ENCODE data around the gene LDLRAD4.

Gene LDLRAD4

DNA sequence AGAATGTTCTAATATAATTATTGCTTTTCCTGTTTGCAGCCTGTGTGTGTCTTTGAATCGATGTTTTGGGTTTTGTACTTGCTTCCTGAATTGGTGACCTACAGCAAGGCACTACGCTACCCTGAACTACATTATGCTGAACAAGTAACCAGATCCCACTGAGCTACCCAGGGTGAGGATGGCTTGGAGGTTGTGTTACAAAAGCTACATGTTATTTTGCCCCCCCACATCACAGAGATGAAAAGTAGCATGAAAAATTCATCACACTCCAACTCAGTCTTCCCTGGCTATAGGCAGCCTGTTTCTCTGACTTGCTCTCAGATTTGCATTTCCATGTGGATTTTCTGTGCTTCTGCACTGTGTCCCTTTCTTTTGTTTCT is 162.1 kb downstream of the LDLRAD4 start:
- Histone ChIP-seq H4K20me1 (peaks cover 0 to 43% (median 5%) of the 10 kb centered on the region in 11 experiments; a peak in 8 of 22 replicates), H3K4me2 (peak overlapping the region; percentile 82 to 98 (median 85)), H3K27ac (peak overlapping the region in 9 of 11 experiments; percentile 57 to 93 (median 74); a peak in 11 of 22 replicates), H3K4me3 (no peak overlapping the region), H3K9ac (peak overlapping the region in 3 of 11 experiments; percentile 66 to 84 (median 71); a peak in 2 of 22 replicates), H3K4me1 (peaks cover 76 to 90% (median 83%) of the 10 kb centered on the region in 10 experiments), H3K36me3 (0 out of 22 replicates have a peak, but pooled peaks cover 0 to 3% (median 0%) of the 10 kb centered on the region in 11 experiments), H3K27me3 (peaks cover 0 to 8% (median 0%) of the 10 kb centered on the region in 11 experiments; a peak in 2 of 22 replicates), H3K9me3 (replicated peaks in 1 of 11) (no peaks in the 10 kb centered on the region)
- no peak for TF ChIP-seq Cebpa-rat (IDR thresholded peaks at IDR 0.05)

DNA sequence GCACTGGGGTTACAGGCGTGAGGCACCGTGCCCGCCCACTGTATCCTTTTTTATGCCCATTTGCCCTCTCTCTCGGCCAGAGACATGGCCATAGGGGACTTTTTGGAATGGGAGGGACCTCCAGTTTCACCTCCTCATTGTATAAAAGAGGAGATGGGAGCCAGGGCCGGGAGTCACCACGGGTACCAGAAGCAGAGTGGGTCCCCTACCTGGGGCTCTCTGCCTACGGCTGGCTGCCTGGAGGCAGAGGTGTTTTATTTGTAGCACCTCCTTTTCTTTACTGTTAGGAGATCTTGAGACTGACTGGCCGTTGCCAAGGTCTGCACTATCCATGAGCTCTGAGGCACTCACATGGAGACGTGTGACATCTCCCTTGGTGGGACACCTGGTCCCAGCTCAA is 162.8 kb downstream of the LDLRAD4 start:
- Histone ChIP-seq H3K4me3 (peak overlapping the region in 9 of 10 experiments; percentile 26 to 62 (median 52); a peak in 17 of 20 replicates), H4K20me1 (peaks cover 0 to 43% (median 5%) of the 10 kb centered on the region in 11 experiments; a peak in 8 of 22 replicates), H3K27ac (peak overlapping the region; percentile 57 to 93 (median 77)), H3K9ac (peak overlapping the region; percentile 48 to 84 (median 71)), H3K27me3 (peaks cover 0 to 8% (median 0%) of the 10 kb centered on the region in 11 experiments; a peak in 2 of 22 replicates), H3K9me3 (replicated peaks in 1 of 11) (no peaks in the 10 kb centered on the region), H3K36me3 (0 out of 22 replicates have a peak, but pooled peaks cover 0 to 3% (median 0%) of the 10 kb centered on the region in 11 experiments), H3K4me1 (peaks cover 69 to 83% (median 76%) of the 10 kb centered on the region in 10 experiments), H3K4me2 (peak overlapping the region; percentile 82 to 98 (median 85))
- TF ChIP-seq Cebpa-rat (IDR thresholded peaks at IDR 0.05): no peak

DNA sequence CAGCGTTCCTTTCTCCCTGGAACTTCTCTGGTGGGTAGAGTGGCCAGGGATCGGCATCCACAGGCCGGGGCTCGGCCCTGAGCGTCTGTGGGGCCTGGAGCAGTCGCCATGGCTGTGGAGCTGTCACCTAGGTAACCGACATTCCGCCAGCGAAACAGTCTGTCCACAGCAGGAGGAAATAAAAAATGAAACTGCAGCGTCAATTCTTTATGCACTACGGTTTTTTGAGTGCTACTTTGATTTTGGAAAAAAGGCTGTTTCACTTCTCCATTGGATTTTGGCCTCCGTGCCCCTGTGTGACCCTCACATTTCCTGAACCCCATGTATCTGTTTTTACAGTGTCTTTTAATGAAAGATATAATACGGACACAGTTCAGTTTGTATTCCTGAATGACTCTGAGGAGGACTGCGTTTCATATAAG is 163.4 kb downstream of the LDLRAD4 start:
- Histone ChIP-seq H4K20me1 (peaks cover 0 to 38% (median 5%) of the 10 kb centered on the region in 11 experiments; a peak in 7 of 22 replicates), H3K27me3 (peaks cover 0 to 8% (median 0%) of the 10 kb centered on the region in 11 experiments; a peak in 2 of 22 replicates), H3K36me3 (peaks cover 0 to 8% (median under 1%) of the 10 kb centered on the region in 11 experiments; a peak in 9 of 22 replicates), H3K9me3 (replicated peaks in 1 of 11) (no peaks in the 10 kb centered on the region), H3K9ac (peak overlapping the region; percentile 48 to 84 (median 71)), H3K27ac (peak overlapping the region; percentile 57 to 93 (median 77)), H3K4me3 (peak overlapping the region; percentile 13 to 62 (median 48); a peak in 17 of 20 replicates), H3K4me2 (peak overlapping the region; percentile 82 to 98 (median 85)), H3K4me1 (peaks cover 63 to 77% (median 70%) of the 10 kb centered on the region in 10 experiments)
- no peak for TF ChIP-seq Cebpa-rat (IDR thresholded peaks at IDR 0.05)

DNA sequence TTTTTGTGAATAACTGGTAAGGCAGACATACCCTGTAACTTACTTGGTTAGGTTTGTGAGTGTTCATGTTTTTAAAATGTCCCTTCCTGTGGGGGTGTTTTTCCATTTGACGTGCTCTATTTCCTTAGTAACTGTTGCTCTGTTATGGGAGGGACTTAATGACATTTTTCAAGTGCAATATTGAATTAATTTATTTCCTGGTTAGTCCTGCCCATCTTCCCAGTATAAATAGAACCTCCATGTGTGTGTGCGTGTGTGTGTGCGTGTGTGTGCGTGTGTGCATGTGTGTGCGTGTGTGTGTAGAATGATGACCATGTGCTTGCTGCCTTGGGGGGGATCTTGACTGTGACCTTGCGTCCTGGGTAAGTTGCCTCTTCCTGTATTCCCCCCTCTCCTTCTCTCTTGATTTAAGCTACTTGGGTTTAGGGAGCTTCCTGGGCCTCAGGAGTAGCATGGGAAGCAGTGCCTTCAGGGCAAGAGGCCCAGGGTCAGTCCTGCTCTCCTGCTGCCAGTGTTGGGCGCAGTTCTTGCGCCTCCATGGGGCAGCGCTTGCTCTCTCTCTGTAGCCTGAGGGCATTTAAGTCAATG is 163.9 kb downstream of the LDLRAD4 start:
- H3K9ac ChIP-seq: peak overlapping the region; percentile 48 to 84 (median 71)

DNA sequence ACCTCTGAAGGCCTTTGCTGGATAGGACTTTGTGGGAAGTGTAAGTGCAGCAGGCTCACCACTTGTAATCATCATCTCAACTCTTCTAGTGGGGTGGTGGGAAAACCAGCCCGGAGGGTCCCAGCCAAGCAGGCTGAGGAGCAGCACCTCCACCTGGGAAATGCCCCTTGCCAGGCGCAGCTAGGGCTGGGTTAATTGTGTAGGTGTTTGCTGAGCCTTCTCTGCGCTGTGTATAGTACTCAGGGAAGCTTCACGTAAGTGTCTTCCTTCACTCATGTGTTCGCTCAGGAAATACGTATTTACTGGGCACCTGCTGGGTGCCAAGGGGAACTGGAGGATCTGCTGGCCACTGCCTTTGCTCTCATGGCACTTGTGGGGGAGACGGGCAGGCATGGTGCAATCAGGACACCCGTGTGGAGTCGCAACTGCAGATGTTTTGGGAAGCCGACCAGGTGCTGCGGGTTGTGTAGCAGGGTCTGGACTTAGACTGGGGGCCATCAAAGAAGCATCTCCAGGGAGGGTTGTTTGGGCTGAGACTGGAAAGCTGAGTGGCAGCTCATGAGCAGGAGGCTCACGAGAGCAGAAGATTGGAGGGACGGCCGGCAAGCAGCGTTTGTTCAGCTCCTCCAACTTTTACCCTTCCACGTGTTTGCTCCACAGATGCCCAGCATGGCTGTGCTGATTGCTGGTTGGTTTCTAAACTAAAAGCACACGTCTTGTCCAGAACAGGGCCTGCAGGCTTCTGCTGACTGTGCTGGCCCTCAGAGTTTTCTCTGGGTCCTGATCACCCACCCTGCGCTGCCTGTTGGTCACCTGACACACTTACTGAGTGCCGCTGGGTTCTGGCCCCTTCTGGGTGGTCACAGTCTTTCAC is 164.6 kb downstream of the LDLRAD4 start:
- Histone ChIP-seq H3K9ac (peak overlapping the region; percentile 48 to 84 (median 71)), H4K20me1 (peaks cover 0 to 33% (median 0%) of the 10 kb centered on the region in 11 experiments; a peak in 7 of 22 replicates), H3K4me2 (peak overlapping the region; percentile 82 to 98 (median 85)), H3K9me3 (replicated peaks in 1 of 11) (no peaks in the 10 kb centered on the region), H3K4me1 (peaks cover 51 to 71% (median 65%) of the 10 kb centered on the region in 10 experiments), H3K36me3 (peaks cover 0 to 20% (median 13%) of the 10 kb centered on the region in 11 experiments; a peak in 15 of 22 replicates), H3K27me3 (peaks cover 0 to 8% (median 0%) of the 10 kb centered on the region in 11 experiments; a peak in 2 of 22 replicates), H3K4me3 (peak overlapping the region in 5 of 10 experiments; percentile 45 to 62 (median 52); a peak in 7 of 20 replicates), H3K27ac (peak overlapping the region; percentile 57 to 93 (median 77))
- TF ChIP-seq Cebpa-rat (IDR thresholded peaks at IDR 0.05): no peak

More for the DNA sequence above, 163.9 kb downstream of the LDLRAD4 start:
- Histone ChIP-seq H3K27me3 (peaks cover 0 to 8% (median 0%) of the 10 kb centered on the region in 11 experiments; a peak in 2 of 22 replicates), H4K20me1 (peaks cover 0 to 39% (median 2%) of the 10 kb centered on the region in 11 experiments; a peak in 7 of 22 replicates), H3K4me2 (peak overlapping the region; percentile 82 to 98 (median 85)), H3K4me1 (peaks cover 58 to 73% (median 68%) of the 10 kb centered on the region in 10 experiments), H3K9me3 (replicated peaks in 1 of 11) (no peaks in the 10 kb centered on the region), H3K27ac (peak overlapping the region; percentile 57 to 93 (median 77)), H3K4me3 (peak overlapping the region in 9 of 10 experiments; percentile 13 to 62 (median 52); a peak in 16 of 20 replicates), H3K36me3 (peaks cover 0 to 13% (median 6%) of the 10 kb centered on the region in 11 experiments; a peak in 12 of 22 replicates)
- no peak for TF ChIP-seq Cebpa-rat (IDR thresholded peaks at IDR 0.05)

DNA sequence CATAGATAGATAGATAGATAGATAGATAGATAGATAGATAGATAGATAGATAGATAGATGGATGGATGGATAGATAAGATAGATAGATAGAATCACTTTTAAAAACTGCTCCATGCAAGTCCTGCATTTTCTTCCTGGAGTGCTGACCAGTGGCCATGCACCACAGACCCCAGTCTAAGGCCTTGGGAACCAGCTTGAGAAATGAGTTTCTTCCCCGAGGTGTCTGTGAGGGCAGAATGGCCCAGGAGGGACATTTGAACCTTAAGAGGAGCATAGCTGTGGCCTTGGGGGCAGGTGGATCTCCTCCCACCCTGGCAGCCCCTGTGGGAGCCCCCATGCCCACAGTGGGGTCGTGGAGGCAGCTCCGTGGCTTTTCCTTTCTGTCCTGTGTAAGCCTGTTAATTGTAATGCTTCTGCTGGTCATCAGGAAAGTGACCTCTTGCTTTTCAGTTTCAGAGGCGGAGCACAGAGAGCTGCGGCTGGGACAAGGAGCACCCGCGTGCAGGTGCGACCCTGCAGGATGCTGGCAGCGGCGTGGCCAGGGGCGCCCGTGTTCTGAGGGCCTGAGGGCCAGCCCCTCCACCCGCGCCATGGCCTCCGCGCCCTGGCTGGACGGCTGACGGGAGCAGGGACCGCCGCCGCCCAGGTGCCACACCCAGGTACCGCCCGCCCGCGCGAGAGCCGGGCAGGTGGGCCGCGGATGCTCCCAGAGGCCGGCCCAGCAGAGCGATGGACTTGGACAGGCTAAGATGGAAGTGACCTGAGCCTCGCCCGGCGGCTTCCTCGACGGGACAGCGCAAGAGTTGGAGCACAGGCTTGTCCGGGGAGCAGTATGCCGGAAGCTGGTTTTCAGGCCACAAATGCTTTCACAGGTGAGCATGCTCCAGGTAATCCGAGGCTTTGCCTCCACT is 168.6 kb downstream of the LDLRAD4 start:
- Histone ChIP-seq H3K9me3 (replicated peaks in 1 of 11) (no peaks in the 10 kb centered on the region), H3K4me3 (no peak overlapping the region), H3K27me3 (no peaks in the 10 kb centered on the region), H3K4me1 (peaks cover 41 to 70% (median 63%) of the 10 kb centered on the region in 10 experiments), H4K20me1 (peaks cover 0 to 45% (median 0%) of the 10 kb centered on the region in 11 experiments; a peak in 7 of 22 replicates), H3K36me3 (peaks cover 0 to 42% (median 16%) of the 10 kb centered on the region in 11 experiments; a peak in 15 of 22 replicates), H3K4me2 (no peak overlapping the region), H3K9ac (no peak overlapping the region), H3K27ac (peak overlapping the region in 1 of 11 experiments; percentile 2; a peak in 1 of 22 replicates)
- no peak for TF ChIP-seq Cebpa-rat (IDR thresholded peaks at IDR 0.05)

DNA sequence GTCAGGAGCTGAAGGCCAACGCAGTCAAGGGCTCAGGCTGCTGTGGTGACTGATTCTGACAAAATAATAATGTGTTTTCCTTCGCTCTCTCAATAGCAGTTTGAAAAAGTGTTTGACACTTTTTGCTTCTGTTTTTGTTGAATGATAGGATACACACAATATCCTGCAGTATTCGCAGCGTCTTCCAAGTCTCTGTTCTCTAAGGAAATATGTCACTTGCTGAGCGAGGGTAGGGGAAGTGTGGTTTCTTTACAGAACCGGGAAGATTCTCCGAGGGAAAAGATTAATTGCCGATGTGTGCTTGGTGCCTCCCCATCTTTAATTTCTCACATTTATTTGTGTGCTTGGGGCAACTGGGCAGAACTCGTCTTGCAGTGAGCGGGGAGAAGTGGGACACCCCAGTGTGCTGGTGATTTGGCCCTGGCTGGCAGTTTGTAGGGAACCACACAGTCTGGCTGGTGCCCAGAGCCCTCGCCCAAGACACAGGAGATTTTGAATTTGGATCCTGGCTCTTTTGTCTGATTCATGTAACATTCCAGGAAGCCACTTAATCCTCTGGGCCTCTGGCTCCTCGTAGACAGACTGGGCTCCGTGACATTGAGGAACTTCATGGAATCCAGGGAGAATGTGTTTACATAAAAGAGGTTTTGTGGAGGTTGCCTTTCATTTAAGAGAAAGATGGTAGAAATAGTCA is 169.4 kb downstream of the LDLRAD4 start:
- H3K4me3 ChIP-seq: no peak overlapping the region
- no peaks in the 10 kb centered on the region for H3K27me3 ChIP-seq
- peak overlapping the region in 3 of 11 experiments; percentile 80 to 85 (median 80); a peak in 6 of 22 replicates for H3K4me2 ChIP-seq
- H3K27ac ChIP-seq: peak overlapping the region in 1 of 11 experiments; percentile 66; a peak in 1 of 22 replicates
- peaks cover 34 to 69% (median 59%) of the 10 kb centered on the region in 10 experiments for H3K4me1 ChIP-seq
- H3K36me3 ChIP-seq: peaks cover 0 to 51% (median 16%) of the 10 kb centered on the region in 11 experiments; a peak in 15 of 22 replicates
- H3K9me3 ChIP-seq (replicated peaks in 1 of 11): no peaks in the 10 kb centered on the region
- H3K9ac ChIP-seq: no peak overlapping the region
- TF ChIP-seq Cebpa-rat (IDR thresholded peaks at IDR 0.05): no peak
- H4K20me1 ChIP-seq: peaks cover 0 to 45% (median 0%) of the 10 kb centered on the region in 11 experiments; a peak in 8 of 22 replicates

Measured in BLaER1 treated with 17β-estradiol and CSF1 and Interleukin-3, amounts not matched to agents 10 nM and 100 nM (cell line).